Limb (tissue), 2 donors: ENCODE results near the gene OR2D3.
"Not testable (repeated sequence)": the region's sequence is repeated elsewhere in the genome, so short reads cannot be mapped to it uniquely, and the experiment has no call there.

ENCODE experiments used
- DNase-seq, 2 donors: peaks; one replicate each; pipeline ENCODE4 v3.0.0-alpha.2; 2016; ENCODE audit errors: extremely low spot score in 2 of 2

The OR2D3 gene

GRCh38 chr11:6927030-6927617, 6.3 kb downstream of the OR2D3 start:
- no peak for DNase-seq

- no peak for DNase-seq
These were observed 8.1 kb downstream of the OR2D3 start for GRCh38 chr11:6928916-6929315.

- DNase-seq = no peak
These were observed 10.4 kb downstream of the OR2D3 start for GRCh38 chr11:6931146-6931713.

GRCh38 chr11:6932145-6932544, 11.3 kb downstream of the OR2D3 start:
- DNase-seq = no peak

GRCh38 chr11:6941970-6942369, 21.2 kb downstream of the OR2D3 start:
- no peak for DNase-seq

GRCh38 chr11:6943131-6943530, 22.3 kb downstream of the OR2D3 start:
- no peak for DNase-seq

- not testable (repeated sequence) for DNase-seq
These were observed 33.4 kb downstream of the OR2D3 start for GRCh38 chr11:6954248-6954647.

- DNase-seq = no peak
These were observed 41.3 kb downstream of the OR2D3 start for GRCh38 chr11:6962141-6962540.

GRCh38 chr11:6962673-6963072, 41.9 kb downstream of the OR2D3 start:
- no peak for DNase-seq

- DNase-seq = no peak
These were observed 48.0 kb downstream of the OR2D3 start for GRCh38 chr11:6968816-6969215.

- DNase-seq = not testable (repeated sequence)
These were observed 49.1 kb downstream of the OR2D3 start for GRCh38 chr11:6969854-6970253.
